Right renal pelvis (tissue), 4 donors: ENCODE data around the gene LRRC45. TPM values are rescaled to one million over a fixed set of nuclear protein-coding genes. Genes with fewer than 3 reads are reported as not detected.
"Not testable (repeated sequence)": the region's sequence is repeated elsewhere in the genome, so short reads cannot be mapped to it uniquely, and the experiment has no call there.

Source experiments
- DNase-seq, 4 donors: peaks; one replicate each; pipeline ENCODE4 v3.0.0-alpha.2; 2013; ENCODE audit warnings: low read depth in 4 of 4, low spot score in 3 of 4, missing footprints in 1 of 4
- polyA plus RNA-seq, 4 donors: library from polyadenylated mRNA; unstranded; fragments of 120-200 nt; gene quantifications; one replicate each; pipeline ENCODE4 v1.2.1, GENCODE V29; 2013; ENCODE audit not compliant: insufficient read length in 4 of 4

The LRRC45 gene
- 10 to 100 TPM; 10.8 to 16.4 (median 11.9) TPM for polyA plus RNA-seq

GRCh38 chr17:82022981-82023446 lies at the start of gene LRRC45:
Gene LRRC45, plus strand, starts transcription at chr17:82023305. Its CDS starts 339 bp downstream, at chr17:82023644.
- DNase-seq = peak; percentile 93 to 98 (median 98)

GRCh38 chr17:81973432-81973831 lies 49.7 kb upstream of the LRRC45 start:
- no peak for DNase-seq

- no peak for DNase-seq
Observed at GRCh38 chr17:81976332-81977210, 46.5 kb upstream of the LRRC45 start.

DNA sequence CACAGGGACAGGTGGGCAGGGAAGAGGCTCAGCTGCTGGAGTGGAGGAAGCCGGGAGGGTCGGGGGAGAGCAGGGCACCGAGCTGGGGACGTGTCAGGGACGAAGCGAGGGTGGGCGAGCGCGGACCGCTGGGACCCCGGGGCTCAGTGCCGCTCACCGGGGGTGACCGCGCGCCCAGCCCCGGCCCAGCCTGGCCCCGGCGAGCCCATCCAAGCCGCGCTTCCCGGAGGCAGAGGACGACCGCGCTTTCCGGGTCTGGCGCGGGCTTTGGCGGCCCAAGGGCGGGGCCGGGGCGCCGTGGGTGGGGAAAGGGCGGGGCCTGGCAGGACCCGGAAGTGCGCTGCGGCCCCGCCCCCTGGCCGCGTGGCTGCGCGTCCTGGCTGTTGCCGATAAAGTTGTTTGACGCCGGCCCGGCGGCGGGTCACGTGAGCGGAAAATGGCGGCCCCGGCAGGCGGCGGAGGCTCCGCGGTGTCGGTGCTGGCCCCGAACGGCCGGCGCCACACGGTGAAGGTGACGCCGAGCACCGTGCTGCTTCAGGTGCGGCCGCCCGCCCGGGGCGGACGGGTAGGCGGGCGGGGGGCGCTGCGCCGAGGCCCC lies 45.8 kb upstream of the LRRC45 start, which contains the start of gene ASPSCR1:
Gene ASPSCR1 (plus strand): TSS at position 419 of the 598 bp plus-strand sequence. CDS start 18 bp downstream, at position 437.
- peak in 3 of 4 donors; percentile 83 to 85 (median 85) for DNase-seq

DNA sequence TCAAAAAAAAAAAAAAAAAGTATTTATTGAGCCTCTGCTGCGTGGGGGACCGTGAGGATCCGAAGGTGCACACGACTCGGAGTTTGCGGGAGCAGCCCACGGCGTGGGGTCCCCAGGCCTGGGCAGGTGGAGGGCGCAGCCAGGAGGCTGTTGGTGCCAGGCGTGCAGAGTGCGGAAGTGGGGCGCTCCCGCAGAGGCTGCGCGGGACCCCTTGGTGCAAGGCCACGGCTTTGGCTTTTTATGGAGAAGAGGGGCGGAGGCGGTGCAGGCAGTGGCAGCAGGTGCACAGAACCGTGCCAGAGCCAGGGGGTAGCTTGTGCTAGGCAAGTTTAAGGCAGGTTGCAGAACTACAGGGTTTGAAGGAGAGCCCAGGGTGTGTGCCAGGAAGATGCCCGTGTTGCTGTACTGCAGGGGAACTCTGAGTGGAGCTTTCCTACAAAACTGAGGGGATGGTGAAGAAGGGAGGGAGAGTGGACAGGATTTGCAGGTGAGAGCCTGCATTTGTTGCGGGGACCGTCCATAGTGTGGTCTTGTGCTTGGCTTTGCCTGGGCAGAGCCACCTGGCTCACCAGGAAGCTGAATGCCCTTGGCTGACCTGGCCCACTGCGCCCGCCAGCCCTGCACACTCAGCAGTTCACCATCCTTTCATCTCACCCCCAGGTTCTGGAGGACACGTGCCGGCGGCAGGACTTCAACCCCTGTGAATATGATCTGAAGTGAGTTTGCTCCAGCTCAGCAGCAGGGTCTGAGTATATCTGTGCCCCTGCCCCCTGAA lies 44.4 kb upstream of the LRRC45 start:
- no peak for DNase-seq

DNA sequence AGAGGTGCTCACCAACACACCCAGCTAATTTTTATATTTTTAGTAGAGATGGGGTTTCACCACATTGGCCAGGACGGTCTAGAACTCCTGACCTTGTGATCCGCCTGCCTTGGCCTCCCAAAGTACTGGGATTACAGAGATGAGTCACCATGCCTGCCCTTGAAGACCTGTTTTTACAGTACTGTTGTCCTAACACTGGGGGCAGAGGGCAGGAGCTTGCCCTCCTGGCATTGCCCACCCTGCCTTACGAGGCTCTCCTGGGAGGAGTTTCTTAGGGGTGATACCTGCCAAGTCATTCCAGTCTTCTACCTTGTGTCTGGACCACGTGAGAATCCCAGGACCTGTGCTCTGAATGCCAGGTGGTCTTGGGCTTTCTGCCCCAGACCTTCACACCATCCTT lies 43.0 kb upstream of the LRRC45 start:
- no peak for DNase-seq

DNA sequence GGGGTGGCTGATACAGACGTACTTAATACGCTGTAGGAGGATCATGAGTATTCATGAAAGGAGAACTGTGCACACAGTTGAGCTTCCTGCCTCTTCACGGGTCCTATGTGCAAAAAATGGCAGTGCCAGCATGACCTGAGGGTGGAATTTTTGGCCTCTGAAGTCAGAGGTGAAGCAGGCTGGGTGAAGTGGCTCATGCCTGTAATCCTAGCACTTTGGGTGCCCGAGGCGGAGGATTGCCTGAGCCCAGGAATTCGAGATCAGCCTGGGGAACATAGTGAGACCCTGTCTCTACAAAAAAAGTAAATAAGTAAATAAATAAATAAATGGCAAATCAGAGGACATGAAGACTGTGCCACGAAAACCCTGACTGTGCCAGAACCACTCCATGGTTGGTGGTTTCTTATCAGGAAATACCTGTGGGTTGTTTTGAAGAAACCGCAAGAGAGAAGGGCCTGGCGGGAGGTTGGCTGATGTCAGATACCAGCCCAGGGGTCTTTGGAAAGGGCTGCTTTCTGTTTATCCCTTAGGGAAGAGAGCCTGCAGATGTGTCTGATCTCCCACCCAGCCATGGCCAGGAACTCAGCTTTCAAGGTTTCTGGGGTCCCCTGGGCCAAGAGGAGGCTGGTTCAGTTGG lies 42.3 kb upstream of the LRRC45 start:
- DNase-seq = no peak

DNA sequence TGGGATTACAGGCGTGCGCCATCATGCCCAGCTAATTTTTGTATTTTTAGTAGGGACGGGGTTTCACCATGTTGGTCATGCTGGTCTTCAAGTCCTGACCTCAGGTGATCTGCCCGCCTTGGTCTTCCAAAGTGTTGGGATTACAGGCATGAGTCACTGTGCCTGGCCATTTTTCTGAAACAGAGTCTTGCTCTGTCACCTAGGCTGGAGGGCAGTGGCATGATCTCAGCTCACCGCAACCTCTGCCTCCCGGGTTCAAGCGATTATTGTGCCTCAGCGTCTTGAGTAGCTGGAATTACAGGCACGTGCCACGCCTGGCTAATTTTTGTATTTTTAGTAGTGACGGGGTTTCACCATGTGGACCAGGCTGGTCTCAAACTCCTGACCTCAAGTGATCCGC lies 41.6 kb upstream of the LRRC45 start:
- DNase-seq = not testable (repeated sequence)

DNA sequence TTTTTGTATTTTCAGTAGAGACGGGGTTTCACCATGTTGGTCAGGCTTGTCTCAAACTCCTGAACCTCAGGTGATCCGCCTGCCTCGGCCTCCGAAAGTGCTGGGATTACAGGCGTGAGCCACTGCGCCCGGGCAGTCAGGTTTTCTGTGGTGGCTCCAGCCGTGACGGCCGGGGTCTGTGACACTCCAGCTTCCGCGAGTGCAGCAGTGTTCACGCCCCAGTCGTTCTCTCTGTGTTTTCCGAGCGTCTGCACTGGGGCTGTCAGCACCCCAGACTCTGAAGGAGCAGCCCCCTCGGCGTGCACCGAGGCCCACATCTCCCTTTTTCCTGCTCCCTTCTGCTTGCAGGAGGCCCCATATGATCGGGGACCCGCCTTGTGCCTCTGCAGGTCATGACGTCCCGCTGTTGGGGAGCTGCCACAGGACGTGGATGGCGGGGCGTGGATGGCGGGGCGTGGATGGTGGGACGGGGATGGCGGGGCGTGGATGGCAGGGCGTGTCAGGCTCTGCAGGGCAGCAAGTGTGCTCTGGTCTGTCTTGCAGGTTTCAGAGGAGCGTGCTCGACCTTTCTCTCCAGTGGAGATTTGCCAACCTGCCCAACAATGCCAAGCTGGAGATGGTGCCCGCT lies 40.0 kb upstream of the LRRC45 start:
- DNase-seq = no peak

GRCh38 chr17:81983639-81984373 lies 39.3 kb upstream of the LRRC45 start:
- DNase-seq = no peak

GRCh38 chr17:81984773-81985410 lies 38.2 kb upstream of the LRRC45 start:
- no peak for DNase-seq

DNA sequence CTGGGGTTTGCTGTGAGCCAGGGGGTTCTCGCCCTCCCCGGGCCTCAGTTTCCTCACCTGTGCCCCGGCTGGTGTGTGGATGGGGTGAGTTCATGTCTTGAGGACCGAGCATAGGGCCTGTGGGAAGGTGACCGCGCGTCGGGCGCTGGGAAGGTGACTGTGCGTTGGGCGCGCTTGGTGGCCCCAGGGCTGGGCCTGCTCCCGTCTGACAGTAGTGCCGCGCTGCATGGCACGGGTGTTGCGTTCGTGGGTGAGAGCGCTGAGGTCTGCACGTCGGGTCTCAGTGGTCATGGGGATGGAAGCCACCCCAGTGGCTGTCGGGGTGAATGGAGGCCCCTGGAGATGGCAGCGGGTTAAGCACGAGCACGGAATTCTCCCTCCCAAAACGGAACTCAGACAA lies 36.5 kb upstream of the LRRC45 start:
- DNase-seq = no peak

- DNase-seq = no peak
Observed at GRCh38 chr17:81987161-81987770, 35.8 kb upstream of the LRRC45 start.

DNA sequence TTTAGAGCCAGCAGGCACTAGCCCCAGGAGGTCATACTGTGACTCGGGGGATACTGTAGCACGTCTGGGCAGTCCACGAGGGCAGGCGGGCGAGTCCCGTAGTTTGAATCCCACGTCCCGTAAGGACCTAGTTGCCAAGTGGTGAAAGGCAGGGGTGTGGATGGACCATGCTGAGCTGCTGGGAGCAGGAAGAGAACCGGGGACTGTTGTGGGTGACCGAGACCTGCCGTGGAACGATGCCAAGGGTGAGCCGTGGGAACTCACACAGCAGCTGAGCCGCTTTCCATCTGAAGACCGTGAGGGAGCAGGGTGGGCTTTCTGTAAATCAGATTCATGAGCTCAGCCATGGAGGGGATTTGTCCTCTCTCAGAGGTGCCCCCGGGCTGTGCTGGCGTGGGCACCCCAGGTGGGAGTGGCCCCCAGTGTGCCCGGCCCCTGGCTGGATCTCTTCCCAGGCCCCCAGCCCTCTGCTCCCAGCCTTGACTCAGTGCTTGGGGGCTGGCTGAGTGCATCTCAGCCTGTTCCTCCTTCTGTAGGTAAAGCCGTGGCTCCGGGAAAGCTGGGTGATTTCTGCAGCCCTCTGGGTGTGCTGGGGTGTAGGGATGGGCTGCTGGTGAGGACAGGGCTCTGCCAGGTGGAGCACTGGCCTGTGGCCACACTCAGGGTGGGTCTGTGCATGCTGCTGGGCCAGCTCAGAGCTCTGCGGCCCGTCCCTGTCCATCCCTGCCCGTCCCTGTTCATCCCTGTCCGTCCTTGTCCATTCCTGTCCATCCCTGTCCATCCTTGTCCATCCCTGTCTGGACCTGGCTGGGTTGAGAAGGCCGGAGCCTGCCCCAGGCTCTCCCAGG lies 32.0 kb upstream of the LRRC45 start:
- DNase-seq = no peak

GRCh38 chr17:81991684-81992305 lies 31.3 kb upstream of the LRRC45 start:
- no peak for DNase-seq

GRCh38 chr17:81992306-81993102 lies 30.6 kb upstream of the LRRC45 start:
- no peak for DNase-seq
